NOMO-1 (cell line): Measurements from ENCODE around the gene CETN1.

Experiments used
- DNase-seq, 2 experiments: peaks; one replicate each; lab custom pipeline; 2025; ENCODE audit not compliant: unreplicated experiment in 2 of 2; lab: John Stamatoyannopoulos, UW

CETN1 gene

DNA sequence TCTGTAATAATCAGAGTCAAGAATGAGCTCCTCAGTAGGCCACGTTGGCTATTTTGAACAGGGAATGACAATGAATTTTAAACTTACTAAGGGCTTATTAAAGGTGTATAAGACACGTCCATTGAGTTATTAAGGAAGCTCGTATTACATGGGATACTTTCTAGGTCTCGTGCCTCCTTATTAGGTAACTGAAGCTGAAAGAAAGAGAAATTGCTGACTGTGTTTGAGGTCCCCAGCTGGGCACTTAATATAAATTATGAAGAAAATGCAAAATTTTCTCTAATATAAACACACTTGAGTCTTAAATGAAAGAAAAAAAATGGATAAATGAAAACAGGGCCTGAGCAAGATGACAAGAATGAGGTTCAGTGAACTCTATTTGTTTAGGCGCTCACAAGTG lies 38.4 kb downstream of the CETN1 start:
- no peak for DNase-seq

DNA sequence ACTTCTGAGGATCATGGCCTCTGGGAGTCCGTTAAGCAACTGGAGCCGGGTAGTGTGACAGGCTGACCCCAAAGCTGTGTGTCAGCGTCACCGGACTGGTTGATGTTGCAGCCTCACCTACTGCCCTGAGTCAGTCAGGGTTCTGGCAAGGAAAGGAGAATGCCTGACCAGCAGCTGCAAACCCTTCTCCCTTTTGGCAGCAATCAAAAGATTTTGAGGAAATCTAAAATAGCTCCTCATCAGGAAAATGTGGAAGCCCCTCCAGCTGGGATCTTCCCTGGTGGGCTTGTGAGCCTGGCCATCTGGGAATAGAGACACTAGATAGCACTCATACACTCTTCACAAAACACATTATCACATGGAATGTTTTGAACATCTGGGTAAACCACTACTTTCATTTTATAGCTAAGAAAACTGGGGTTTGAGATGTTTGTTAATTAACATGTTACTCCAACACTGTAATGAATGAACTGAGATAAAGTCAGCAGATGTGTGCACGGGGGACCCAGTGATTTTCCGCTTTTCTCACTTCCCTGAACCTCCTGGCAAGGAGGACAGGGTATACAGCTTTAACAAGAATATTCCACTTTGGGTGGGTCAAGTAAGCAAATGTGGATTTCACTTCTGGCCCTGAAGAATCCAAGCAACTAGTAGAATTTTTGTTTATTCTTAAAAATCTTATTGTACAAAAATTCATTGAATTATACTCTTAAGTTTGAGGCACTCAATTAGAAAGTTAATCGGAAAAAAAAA lies 41.3 kb downstream of the CETN1 start:
- no peak for DNase-seq

DNA sequence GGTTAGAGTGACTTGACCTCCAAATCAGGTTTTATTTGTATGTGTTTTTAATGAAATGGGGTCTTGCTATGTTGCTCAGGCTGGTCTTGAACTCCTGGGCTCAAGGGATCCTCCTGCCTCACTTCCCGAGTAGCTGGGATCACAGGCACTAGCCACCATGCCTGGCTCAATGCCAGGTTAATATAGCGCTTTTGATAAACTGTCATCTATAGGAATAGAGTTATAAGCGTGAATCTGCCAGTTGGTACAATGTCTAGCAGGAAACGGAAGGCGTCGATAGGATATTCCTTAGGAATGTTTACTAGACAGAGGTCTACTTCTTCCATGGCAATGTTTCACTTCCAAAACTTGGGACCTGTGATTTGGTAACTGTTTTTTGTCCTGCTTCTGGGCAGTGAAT lies 42.1 kb downstream of the CETN1 start:
- no peak for DNase-seq

DNA sequence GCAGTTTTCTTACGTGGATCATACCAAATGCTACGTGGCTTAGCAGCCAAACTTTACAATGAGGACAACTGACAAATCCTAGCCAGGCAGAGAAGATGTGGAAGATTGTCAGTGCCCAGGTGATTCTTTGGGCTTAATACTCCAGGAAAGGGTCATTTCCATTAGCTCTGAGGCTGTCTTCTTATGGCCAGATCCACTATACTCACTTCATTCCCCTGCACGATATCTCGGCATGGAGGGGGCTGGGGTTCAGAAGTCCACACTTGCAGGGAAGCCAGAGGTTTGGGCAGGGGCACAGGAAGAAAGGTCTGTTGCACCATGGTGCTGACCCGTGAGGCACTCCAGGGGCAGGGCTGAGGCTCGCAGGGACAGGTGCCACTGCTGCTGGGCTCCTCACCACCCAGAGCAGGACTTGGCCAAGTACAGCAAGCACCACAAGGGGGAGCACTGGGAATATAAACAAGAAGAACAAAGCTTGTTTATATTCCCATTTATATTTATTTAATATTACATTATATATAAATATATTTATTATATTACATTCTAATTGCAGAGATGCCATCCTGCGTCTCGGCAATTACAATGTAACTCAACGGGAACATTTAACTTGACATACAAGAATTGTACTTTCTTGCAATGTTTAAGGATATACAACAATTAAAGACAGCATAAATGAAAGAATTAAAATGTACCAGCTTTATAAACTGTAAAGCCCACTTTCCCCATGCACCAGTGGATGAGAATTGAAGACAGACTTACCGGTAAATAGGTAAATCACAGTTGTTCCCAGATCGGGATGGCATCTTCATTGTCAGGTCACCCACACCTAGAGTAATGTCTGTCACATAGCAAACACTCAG lies 43.8 kb downstream of the CETN1 start:
- DNase-seq: peak; percentile 34 to 48

DNA sequence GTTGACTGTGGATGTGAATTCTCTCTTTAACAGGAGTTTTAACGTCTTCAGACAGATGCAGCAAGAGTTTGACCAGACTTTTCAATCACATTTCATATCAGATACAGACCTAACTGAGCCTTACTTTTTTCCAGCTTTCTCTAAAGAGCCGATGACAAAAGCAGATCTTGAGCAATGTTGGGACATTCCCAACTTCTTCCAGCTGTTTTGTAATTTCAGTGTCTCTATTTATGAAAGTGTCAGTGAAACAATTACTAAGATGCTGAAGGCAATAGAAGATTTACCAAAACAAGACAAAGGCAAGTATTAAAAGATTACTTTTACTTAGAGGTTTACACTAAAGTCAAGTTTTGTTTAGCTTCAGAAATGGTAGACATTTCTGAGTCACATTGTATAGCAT lies 47.1 kb downstream of the CETN1 start:
- DNase-seq: no peak

DNA sequence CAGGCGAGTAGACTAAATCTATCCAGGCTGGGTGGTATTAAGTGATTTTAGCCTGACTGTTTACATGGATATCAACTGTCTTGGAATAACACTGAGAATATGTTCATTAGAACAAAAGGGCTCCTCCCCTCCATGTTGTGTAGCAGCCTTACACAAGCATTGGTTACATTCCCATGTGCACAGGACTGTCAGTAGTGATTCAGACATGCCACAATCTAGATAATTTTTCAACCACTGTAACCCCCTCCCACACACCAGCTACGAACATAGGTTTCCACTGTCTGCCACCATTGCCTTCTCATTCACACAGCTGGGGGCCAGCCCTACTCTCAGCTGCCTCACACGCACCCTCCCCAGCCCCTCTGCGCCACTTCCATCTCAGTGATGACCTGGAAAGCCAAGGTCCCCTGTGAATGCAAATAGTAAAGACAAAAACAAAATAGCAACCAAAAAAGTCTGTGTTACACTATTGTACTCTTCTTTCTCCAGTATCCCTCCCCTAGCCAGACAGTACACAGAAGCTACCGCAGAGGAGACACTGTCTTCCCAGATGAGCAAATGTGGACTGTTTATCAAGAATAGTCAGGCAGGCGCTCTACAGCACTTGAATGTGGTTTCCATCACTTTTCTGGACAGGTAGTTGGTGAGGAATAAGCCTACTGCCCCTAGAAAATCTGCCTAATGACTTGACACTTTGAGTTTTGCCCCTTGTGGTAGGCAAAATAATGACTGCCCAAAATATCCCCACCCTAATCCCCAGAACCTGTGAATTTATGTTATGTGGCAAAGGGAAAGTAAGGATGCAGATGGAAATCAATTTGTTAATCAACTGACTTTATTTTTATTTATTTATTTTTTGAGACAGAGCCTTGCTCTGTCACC lies 49.3 kb downstream of the CETN1 start:
- DNase-seq: no peak

DNA sequence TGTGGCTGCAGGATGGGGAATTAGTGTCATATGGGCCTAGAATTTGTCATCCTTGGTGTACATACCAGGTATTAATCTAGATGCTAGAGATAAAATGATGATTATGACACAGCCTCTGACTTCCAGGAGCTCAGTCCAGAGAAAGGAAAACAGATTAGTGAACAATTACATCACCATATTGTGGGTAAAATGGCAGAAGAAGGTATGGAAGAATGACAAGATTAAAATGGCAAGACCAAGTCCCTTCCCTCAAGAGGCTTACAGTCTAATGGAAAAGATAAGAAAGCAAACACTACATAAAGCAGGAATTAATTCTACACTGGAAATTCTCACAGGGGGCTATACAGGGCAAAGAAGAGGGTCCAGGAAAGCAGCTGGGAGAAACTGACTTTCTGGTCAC lies 51.4 kb downstream of the CETN1 start:
- no peak for DNase-seq
